Stimulated activated CD4-positive, alpha-beta T cell treated with anti-CD3 and anti-CD28 coated beads, TNF-alpha, amount 100 ng/mL, for 48 hours (primary cell): ENCODE results near the gene CDO1.
"Not testable (repeated sequence)": the region's sequence is repeated elsewhere in the genome, so short reads cannot be mapped to it uniquely, and the experiment has no call there.

Source experiments
- DNase-seq, 3 donors: peaks; one replicate each; pipeline ENCODE4 v3.0.0-alpha.2; 2020; ENCODE audit warnings: low read depth in 3 of 3

The CDO1 gene

DNA sequence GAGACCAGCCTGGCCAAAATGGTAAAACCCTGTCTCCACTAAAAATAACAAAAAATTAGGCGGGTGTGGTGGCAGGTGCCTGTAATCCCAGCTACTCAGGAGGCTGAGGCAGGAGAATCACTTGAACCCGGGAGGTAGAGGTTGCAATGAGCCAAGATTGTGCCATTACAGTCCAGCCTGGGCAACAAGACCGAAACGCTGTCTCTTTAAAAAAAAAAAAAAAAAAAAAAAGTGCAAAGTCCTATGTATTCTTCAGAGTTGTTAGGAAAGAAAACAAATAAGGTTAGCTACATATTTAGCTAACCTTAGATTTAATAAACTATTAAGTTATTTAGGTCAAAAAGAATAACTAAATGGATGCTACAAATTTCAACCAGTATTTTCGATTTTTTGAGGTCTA, 13.5 kb upstream of the CDO1 start:
- no peak for DNase-seq

DNA sequence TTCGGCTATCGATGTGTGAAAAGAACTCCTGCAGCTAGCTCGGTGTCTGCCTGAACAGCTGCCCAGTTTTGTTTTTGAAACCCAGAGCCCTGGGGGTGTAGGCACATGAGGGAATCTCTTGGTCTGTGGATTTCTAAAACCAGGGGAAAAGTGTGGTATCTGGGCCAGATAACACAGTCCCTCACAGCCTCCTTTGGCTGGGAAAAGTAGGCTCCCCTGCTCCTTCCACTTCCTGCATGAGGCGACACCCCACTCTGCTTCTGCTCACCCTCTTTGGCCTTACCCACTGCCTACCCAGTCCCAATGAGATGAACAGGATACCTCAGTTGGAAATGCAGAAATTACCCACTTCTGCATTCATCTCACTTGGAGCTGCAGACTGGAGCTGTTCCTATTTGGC, 9.5 kb upstream of the CDO1 start:
- DNase-seq: no peak

DNA sequence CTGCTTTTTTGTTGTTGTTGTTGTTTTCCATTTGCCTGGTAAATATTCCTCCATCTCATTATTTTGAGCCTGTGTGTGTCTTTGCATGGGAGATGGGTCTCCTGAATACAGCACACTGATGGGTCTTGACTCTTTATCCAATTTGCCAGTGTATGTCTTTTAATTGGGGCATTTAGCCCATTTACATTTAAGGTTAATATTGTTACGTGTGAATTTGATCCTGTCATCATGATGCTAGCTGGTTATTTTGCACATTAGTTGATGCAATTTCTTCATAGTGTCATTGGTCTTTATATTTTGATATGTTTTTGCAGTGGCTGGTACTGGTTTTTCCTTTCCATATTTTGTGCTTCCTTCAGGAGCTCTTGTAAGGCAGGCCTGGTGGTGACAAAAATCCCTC, 8.5 kb upstream of the CDO1 start:
- DNase-seq: not testable (repeated sequence)

- DNase-seq: no peak
These were observed 4.4 kb upstream of the CDO1 start for GRCh38 chr5:115820846-115821245.

- no peak for DNase-seq
These were observed 2.4 kb upstream of the CDO1 start for GRCh38 chr5:115818821-115819220.

- DNase-seq: no peak
These were observed 927 bp upstream of the CDO1 start for GRCh38 chr5:115817386-115817785.

GRCh38 chr5:115815693-115816225, 700 bp downstream of the CDO1 start:
- no peak for DNase-seq

- no peak for DNase-seq
These were observed 1.3 kb downstream of the CDO1 start for GRCh38 chr5:115815006-115815692.

DNA sequence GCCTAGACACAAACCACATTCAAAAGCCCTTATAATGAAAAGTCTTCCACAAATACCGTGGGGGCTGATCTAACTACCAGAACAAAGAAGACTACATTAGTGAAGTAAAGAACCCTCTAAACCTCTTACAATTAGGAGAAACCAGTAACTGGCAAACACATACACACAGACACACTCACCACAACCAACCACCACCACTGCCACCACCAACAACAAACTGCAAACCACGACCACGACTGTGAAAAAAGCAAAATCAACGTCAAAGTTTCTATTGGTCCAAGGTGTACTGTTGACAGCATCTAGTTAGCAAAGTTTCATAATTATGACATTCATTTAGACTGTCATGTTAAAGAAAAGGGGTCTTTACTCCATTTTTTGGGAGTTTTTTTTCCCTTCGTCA, 2.7 kb downstream of the CDO1 start:
- DNase-seq: no peak

GRCh38 chr5:115812372-115812771, 4.1 kb downstream of the CDO1 start:
- DNase-seq: no peak

GRCh38 chr5:115811406-115811805, 5.1 kb downstream of the CDO1 start:
- DNase-seq: no peak

GRCh38 chr5:115810761-115811160, 5.7 kb downstream of the CDO1 start:
- DNase-seq: no peak

GRCh38 chr5:115809946-115810345, 6.5 kb downstream of the CDO1 start:
- DNase-seq: no peak

DNA sequence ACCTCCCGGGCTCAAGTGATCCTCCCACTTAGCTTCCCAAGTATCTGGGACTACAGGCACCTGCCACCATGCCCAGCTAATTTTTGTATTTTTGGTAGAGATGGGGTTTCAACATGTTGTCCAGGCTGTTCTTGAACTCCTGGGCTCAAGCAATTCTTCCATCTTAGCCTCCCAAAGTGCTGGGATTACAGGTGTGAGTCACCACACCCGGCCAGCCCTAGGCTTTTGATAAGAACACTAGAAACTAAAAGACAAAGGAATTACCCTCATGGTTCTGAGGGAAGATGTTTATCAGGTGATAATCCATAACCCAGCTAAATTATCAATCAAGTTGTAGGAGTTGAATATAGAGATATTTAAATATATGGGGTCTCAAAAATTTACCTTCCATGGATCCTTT, 8.4 kb downstream of the CDO1 start:
- not testable (repeated sequence) for DNase-seq

DNA sequence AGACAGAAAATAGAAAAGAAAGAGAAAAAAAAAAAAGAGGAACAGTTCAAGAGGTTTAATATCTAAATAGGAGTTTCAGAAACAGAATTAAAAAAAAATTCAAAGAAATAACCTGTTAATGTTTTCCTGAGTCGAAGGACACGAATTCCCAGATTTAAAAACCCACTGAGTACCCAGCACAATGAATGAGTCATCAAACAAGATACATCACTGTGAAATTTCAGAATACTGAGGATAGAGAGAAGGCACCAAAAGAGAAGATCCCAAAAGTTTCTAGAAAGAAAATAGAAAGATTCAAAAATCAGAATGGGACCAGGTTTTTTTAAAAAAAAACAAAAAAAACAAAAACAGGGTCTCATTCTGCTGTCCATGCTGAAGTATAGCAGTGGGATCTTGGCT, 8.8 kb downstream of the CDO1 start:
- no peak for DNase-seq

DNA sequence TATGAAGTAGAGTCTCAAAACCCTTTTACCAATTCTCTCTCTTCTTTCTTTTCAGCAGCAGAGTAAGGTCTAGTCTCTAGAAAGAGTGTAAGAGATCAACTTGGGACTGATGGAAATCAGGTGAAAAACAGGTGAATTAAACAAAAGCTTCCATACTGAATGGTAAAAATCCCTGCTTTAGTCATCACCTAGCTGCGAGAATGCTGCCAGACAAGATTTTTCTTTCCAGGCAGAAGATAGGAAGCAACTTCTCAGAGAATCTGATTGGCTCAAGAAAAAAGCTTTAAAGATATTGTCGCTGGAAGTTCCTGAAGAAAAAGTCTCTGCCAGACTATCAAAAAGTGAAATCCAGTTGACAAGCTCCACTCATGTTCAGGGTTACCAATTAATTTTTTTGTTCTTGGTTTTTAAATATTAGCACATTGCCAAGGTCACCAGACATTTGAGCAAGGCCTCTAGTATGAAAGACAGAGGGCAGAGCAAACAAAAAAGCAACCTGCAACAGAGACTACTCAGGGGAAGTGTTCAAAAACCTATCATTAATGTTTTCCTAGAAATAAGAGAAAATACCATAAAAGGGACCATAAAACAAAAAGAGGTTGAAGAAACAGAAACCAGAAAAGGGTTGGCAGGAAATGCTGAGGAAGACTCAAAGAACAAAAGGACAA, 9.3 kb downstream of the CDO1 start:
- no peak for DNase-seq

- DNase-seq: no peak
These were observed 14.5 kb downstream of the CDO1 start for GRCh38 chr5:115801984-115802383.

- no peak for DNase-seq
These were observed 15.3 kb downstream of the CDO1 start for GRCh38 chr5:115801152-115801551.

- DNase-seq: no peak
These were observed 16.4 kb downstream of the CDO1 start for GRCh38 chr5:115800108-115800507.

DNA sequence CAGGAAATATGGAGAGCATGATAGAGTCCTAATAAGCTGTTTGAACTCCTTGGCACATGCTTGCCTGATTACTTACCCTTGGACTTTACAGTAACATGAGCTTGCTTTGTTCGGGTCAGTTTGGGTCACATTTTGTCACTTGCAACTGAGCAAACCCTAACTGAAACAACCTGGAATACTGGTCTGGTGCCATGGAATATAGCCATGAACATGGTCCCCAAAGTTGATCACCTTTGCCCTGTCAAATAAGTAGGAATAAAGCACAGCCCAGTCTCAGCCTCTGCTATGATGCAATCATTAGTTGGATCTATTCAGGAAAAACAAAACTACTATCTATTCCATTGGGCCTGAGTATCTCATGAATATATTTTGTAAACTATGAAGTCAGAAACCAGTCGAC, 18.2 kb downstream of the CDO1 start:
- DNase-seq: no peak

GRCh38 chr5:115796656-115797055, 19.8 kb downstream of the CDO1 start:
- no peak for DNase-seq

- DNase-seq: no peak
These were observed 20.8 kb downstream of the CDO1 start for GRCh38 chr5:115795700-115796099.

DNA sequence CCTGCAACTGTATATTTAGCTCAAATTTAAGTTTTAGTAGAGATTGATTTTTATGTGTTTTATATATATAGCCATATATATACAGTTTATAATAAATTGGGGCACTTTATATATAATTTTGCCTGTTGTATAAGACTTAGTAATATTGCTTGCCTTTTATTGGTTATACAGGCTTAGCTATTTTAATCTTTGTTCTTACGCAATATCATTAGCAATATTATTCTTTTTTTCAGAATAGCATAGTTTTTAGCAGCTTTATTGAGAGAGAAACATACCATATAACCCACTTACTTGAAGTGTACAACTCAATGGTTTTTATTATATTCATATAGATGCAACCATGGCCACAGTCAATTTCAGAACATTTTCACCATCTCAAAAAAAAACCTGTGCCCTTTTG, 28.0 kb downstream of the CDO1 start:
- DNase-seq: no peak

- DNase-seq: no peak
These were observed 29.0 kb downstream of the CDO1 start for GRCh38 chr5:115787426-115787825.
